DND-41 (cell line): Measurements from ENCODE around the gene MAN2A1.

Experiments used
- ATAC-seq: fragments of 200-7000 bp; cut with Tn5 transposase; 3 replicates; pipeline ENCODE4 v1.9.1; 2021; ENCODE audit warnings: low read depth; ENCODE audit not compliant: insufficient read depth
- DNase-seq: peaks from one replicate; pipeline ENCODE4 v3.0.0-alpha.2; 2020
- H2AFZ ChIP-seq: 2 replicates; pipeline ENCODE4 v1.6.0; 2012; ENCODE audit warnings: low read depth, low read length
- H3K27ac ChIP-seq: 2 replicates; pipeline ENCODE4 v1.5.1; 2012; ENCODE audit warnings: low read length, inconsistent platforms
- H3K27me3 ChIP-seq: fragments of 200-600 bp; sonication (generic); 2 replicates; pipeline ENCODE4 v1.6.0; 2012; ENCODE audit warnings: low read length, mild to moderate bottlenecking, inconsistent platforms; ENCODE audit not compliant: insufficient read depth, poor library complexity
- H3K36me3 ChIP-seq: 2 replicates; pipeline ENCODE4 v1.5.1; 2012; ENCODE audit warnings: low read length, inconsistent platforms; ENCODE audit not compliant: insufficient read depth
- H3K4me1 ChIP-seq: 2 replicates; pipeline ENCODE4 v1.5.1; 2012; ENCODE audit warnings: mild to moderate bottlenecking, low read length; ENCODE audit not compliant: insufficient read depth
- H3K4me2 ChIP-seq: 2 replicates; pipeline ENCODE4 v1.6.0; 2012; ENCODE audit warnings: mild to moderate bottlenecking, moderate library complexity, low read length, inconsistent platforms; ENCODE audit not compliant: insufficient read depth
- H3K4me3 ChIP-seq, 2 experiments: fragments of 200-600 bp in 1 of 2; shearing (Covaris generic) in 1 of 2; 2 replicates each; pipeline ENCODE4 v1.5.1; 2012 to 2016; ENCODE audit warnings: inconsistent platforms in 2 of 2, low read length in 2 of 2, mild to moderate bottlenecking in 2 of 2, low read depth in 1 of 2, moderate library complexity in 1 of 2
- H3K79me2 ChIP-seq: 2 replicates; pipeline ENCODE4 v1.6.0; 2012; ENCODE audit warnings: low read length, inconsistent platforms; ENCODE audit not compliant: insufficient read depth
- H3K9ac ChIP-seq: 2 replicates; pipeline ENCODE4 v1.6.0; 2012; ENCODE audit warnings: low read depth, mild to moderate bottlenecking, inconsistent platforms, low read length, moderate library complexity
- H3K9me3 ChIP-seq: 2 replicates; pipeline ENCODE4 v1.5.1; 2012; ENCODE audit warnings: low read length, moderate library complexity, mild to moderate bottlenecking, inconsistent platforms; ENCODE audit not compliant: insufficient read depth, severe bottlenecking
- H4K20me1 ChIP-seq: 2 replicates; pipeline ENCODE4 v1.6.0; 2012; ENCODE audit warnings: low read length; ENCODE audit not compliant: insufficient read depth
- CTCF ChIP-seq: IDR thresholded peaks from 2 replicates; pipeline ENCODE4 v1.5.1; 2012; ENCODE audit warnings: borderline replicate concordance, low read length, moderate library complexity, mild to moderate bottlenecking; ENCODE audit not compliant: poor library complexity, severe bottlenecking; ENCODE audit errors: extremely low read depth
- EZH2 ChIP-seq: IDR thresholded peaks from 3 replicates; pipeline ENCODE4 v1.6.1; 2012; ENCODE audit warnings: borderline replicate concordance, low read depth, mild to moderate bottlenecking, moderate library complexity, low read length, inconsistent platforms; ENCODE audit not compliant: severe bottlenecking

Gene MAN2A1

DNA sequence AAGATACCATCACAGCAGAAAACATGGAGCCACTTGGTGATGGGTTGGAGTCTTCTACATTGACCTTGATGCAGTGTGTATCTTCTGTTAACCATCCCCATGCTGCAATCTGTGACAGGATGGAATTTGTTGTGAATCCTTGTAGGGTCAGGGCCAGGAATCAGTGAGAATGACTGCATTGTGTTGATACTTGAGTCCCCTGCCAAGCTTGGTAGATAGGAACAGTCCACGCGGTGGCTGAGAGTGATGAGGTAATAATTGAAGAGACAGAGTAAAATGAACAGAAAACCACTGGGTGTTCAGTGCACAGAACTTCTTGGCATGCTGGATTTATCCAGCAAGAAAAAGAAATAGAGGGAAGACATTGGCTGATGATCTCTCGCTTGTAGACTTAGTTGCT, 217.5 kb downstream of the MAN2A1 start:
- no peak overlapping the region for H2AFZ ChIP-seq

GRCh38 chr5:109907731-109908130, 218.0 kb downstream of the MAN2A1 start:
- ATAC-seq: no peak
- no peaks in the 10 kb centered on the region for H3K36me3 ChIP-seq
- no peaks in the 10 kb centered on the region for H3K9me3 ChIP-seq
- no peak overlapping the region for H3K9ac ChIP-seq
- DNase-seq: no peak
- no peak overlapping the region for H3K4me2 ChIP-seq
- H4K20me1 ChIP-seq: no peaks in the 10 kb centered on the region
- no peaks in the 10 kb centered on the region for H3K79me2 ChIP-seq
- no peaks in the 10 kb centered on the region for H3K27me3 ChIP-seq
- H3K4me3 ChIP-seq: no peak overlapping the region
- H2AFZ ChIP-seq: no peak overlapping the region
- no peaks in the 10 kb centered on the region for H3K4me1 ChIP-seq
- TF ChIP-seq EZH2: no peak
- TF ChIP-seq CTCF: no peak
- H3K27ac ChIP-seq: no peak overlapping the region

More for the DNA sequence above, 217.5 kb downstream of the MAN2A1 start:
- Histone ChIP-seq H3K4me3 (no peak overlapping the region), H3K4me2 (no peak overlapping the region), H4K20me1 (no peaks in the 10 kb centered on the region), H3K9ac (no peak overlapping the region), H3K4me1 (no peaks in the 10 kb centered on the region), H3K27ac (no peak overlapping the region), H3K9me3 (no peaks in the 10 kb centered on the region), H3K79me2 (no peaks in the 10 kb centered on the region), H3K36me3 (no peaks in the 10 kb centered on the region), H3K27me3 (no peaks in the 10 kb centered on the region)
- no peak for TF ChIP-seq EZH2
- no peak for TF ChIP-seq CTCF
- ATAC-seq (no peak), DNase-seq (no peak)

DNA sequence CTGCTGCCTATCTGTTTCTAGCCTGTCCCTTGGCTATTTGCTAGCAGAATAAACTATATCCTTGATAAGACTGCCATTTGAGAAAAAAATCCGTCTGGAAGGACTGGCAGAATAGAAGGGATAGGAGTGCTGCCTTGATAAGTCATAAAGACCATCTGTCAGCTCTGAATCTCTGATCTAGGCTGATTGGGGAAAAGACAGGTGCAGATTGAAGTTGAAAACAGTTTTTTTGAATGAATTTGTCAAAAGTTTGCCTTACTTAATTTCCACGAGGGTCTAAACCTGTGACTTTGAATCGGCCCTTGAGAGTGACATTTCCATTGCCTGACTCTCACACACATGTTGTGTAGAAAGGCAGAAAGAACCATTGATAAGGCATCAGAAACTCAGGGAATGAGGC, 218.6 kb downstream of the MAN2A1 start:
- H3K4me3 ChIP-seq: no peak overlapping the region
- no peak overlapping the region for H3K9ac ChIP-seq
- H4K20me1 ChIP-seq: no peaks in the 10 kb centered on the region
- TF ChIP-seq CTCF (no peak), EZH2 (no peak)
- no peaks in the 10 kb centered on the region for H3K27me3 ChIP-seq
- DNase-seq: no peak
- H3K4me1 ChIP-seq: no peaks in the 10 kb centered on the region
- no peaks in the 10 kb centered on the region for H3K79me2 ChIP-seq
- no peak overlapping the region for H2AFZ ChIP-seq
- H3K36me3 ChIP-seq: no peaks in the 10 kb centered on the region
- H3K4me2 ChIP-seq: no peak overlapping the region
- H3K9me3 ChIP-seq: no peaks in the 10 kb centered on the region
- no peak overlapping the region for H3K27ac ChIP-seq
- no peak for ATAC-seq

- no peak for ATAC-seq
These were observed 221.1 kb downstream of the MAN2A1 start for GRCh38 chr5:109910874-109911273.

More at GRCh38 chr5:109910874-109911273, 221.1 kb downstream of the MAN2A1 start:
- Histone ChIP-seq H4K20me1 (no peaks in the 10 kb centered on the region), H3K27me3 (no peaks in the 10 kb centered on the region), H3K79me2 (no peaks in the 10 kb centered on the region), H3K9me3 (no peaks in the 10 kb centered on the region), H2AFZ (no peak overlapping the region), H3K4me2 (no peak overlapping the region), H3K27ac (no peak overlapping the region), H3K4me3 (no peak overlapping the region), H3K4me1 (no peaks in the 10 kb centered on the region), H3K36me3 (no peaks in the 10 kb centered on the region), H3K9ac (no peak overlapping the region)
- DNase-seq: no peak
- TF ChIP-seq EZH2 (no peak), CTCF (no peak)
